K562 (cell line): ENCODE results near the gene USH1G. TPM values are rescaled to one million over a fixed set of nuclear protein-coding genes. Genes with fewer than 3 reads are reported as not detected.

Experiments used
- ATAC-seq: fragments of 200-7000 bp; cut with Tn5 transposase; 3 replicates; pipeline ENCODE4 v1.9.1; 2020; ENCODE audit warnings: moderate library complexity
- BruUV-seq: library from RNA; stranded (reverse); fragments of 400-500 nt; replicated peaks from 2 replicates; lab custom pipeline; 2021; lab: Mats Ljungman, UMichigan
- CTCF ChIA-PET: fragments of 300-600 bp; formaldehyde crosslinking; extraction: SDS; loops from one replicate; lab custom pipeline; 2021; ENCODE audit warnings: low intra/inter-chr PET ratio; lab: Yijun Ruan, JAX
- POLR2A ChIA-PET: fragments of 300-600, 350-650 bp; sonication (Branson Sonifier 250); formaldehyde crosslinking; extraction: SDS; loops from one replicate; lab custom pipeline; 2021; ENCODE audit warnings: antibody characterized with exemption, inconsistent platforms; lab: Yijun Ruan, JAX
- DNase-seq, 4 experiments: peaks; one replicate each; pipeline versions ENCODE4 v3.0.0 to v3.0.0-alpha.2; 2011 to 2018; ENCODE audit warnings: low spot score in 3 of 4, mixed read lengths in 3 of 4; ENCODE audit errors: extremely low read depth in 1 of 4
- FAIRE-seq: peaks from 2 replicates; lab custom pipeline; 2011; peaks lifted over from hg19 to GRCh38; lab: Jason Lieb, UNC
- H2AFZ ChIP-seq: 2 replicates; pipeline ENCODE4 v1.6.0; 2011; ENCODE audit warnings: low read depth, low read length, control low read depth, inconsistent platforms
- H3K27ac ChIP-seq: fragments of 200-600 bp; 3 replicates; pipeline ENCODE4 v1.8.0; 2011; ENCODE audit warnings: low read depth, mild to moderate bottlenecking, control low read depth, inconsistent platforms, low read length, moderate library complexity, mixed read lengths; ENCODE audit errors: extremely low read depth
- H3K27me3 ChIP-seq, 2 experiments: fragments of 300-600 bp in 1 of 2; 2 replicates in 1 of 2; 3 replicates in 1 of 2; pipeline versions ENCODE4 v1.6.0 to v1.8.0; 2011; ENCODE audit warnings: inconsistent platforms in 2 of 2, low read length in 2 of 2, mild to moderate bottlenecking in 1 of 2, mixed read lengths in 1 of 2, moderate library complexity in 1 of 2; ENCODE audit not compliant: control insufficient read depth in 2 of 2, insufficient read depth in 2 of 2
- H3K36me3 ChIP-seq: fragments of 300-600 bp; 3 replicates; pipeline ENCODE4 v1.8.0; 2011; ENCODE audit warnings: mild to moderate bottlenecking, low read length, inconsistent platforms; ENCODE audit not compliant: control insufficient read depth, insufficient read depth
- H3K4me1 ChIP-seq, 2 experiments: fragments of 200-600 bp in 1 of 2; replicated peaks in 1 of 2; 2 replicates in 1 of 2; 3 replicates in 1 of 2; pipeline versions ENCODE4 v1.5.1 to v1.8.0; 2011; ENCODE audit warnings: inconsistent platforms in 2 of 2, low read length in 2 of 2, mild to moderate bottlenecking in 1 of 2, mixed read lengths in 1 of 2, moderate library complexity in 1 of 2; ENCODE audit not compliant: control insufficient read depth in 2 of 2, insufficient read depth in 2 of 2
- H3K4me2 ChIP-seq: 2 replicates; pipeline ENCODE4 v1.6.1; 2011; ENCODE audit warnings: low read length, control low read depth, inconsistent platforms, mixed read lengths; ENCODE audit not compliant: insufficient read depth
- H3K4me3 ChIP-seq: fragments of 200-600 bp; sonication (generic), shearing (Covaris generic); 2 replicates; pipeline ENCODE4 v1.5.1; 2016; ENCODE audit warnings: control low read depth, inconsistent platforms
- H3K79me2 ChIP-seq: fragments of 200-600 bp; 3 replicates; pipeline ENCODE4 v1.8.0; 2011; ENCODE audit warnings: low read length, inconsistent platforms; ENCODE audit not compliant: control insufficient read depth, insufficient read depth
- H3K9ac ChIP-seq, 2 experiments: 2 replicates each; pipeline versions ENCODE4 v1.6.0 to v1.6.1; 2011; ENCODE audit warnings: low read depth in 2 of 2, low read length in 2 of 2, control low read depth in 1 of 2, inconsistent platforms in 1 of 2, mild to moderate bottlenecking in 1 of 2, mixed read lengths in 1 of 2; ENCODE audit not compliant: insufficient read depth in 1 of 2
- H3K9me1 ChIP-seq: one replicate; pipeline ENCODE4 v1.6.0; 2011; ENCODE audit warnings: inconsistent platforms, mild to moderate bottlenecking, low read length, moderate library complexity; ENCODE audit not compliant: control insufficient read depth, insufficient read depth
- H3K9me3 ChIP-seq: replicated peaks from 2 replicates; pipeline ENCODE4 v1.5.1; 2011; ENCODE audit warnings: low read depth, low read length, inconsistent platforms; ENCODE audit not compliant: control insufficient read depth, insufficient read depth
- H4K20me1 ChIP-seq: replicated peaks from 2 replicates; pipeline ENCODE4 v1.6.1; 2011; ENCODE audit warnings: low read length, inconsistent platforms, mixed read lengths; ENCODE audit not compliant: control insufficient read depth, insufficient read depth
- CAMTA2 ChIP-seq: fragments of 250-450 bp; sonication (Bioruptor Pico); conservative IDR thresholded peaks from 2 replicates; pipeline ENCODE4 v1.5.1; 2022
- CHD7 ChIP-seq: fragments of 200-600 bp; sonication (generic); IDR thresholded peaks from one replicate; pipeline ENCODE4 v1.6.1; 2012; ENCODE audit warnings: mild to moderate bottlenecking, low read depth, low read length, inconsistent platforms
- DACH1 ChIP-seq: fragments of 450-650 bp; IDR thresholded peaks from 2 replicates; pipeline ENCODE4 v1.6.1; 2018; ENCODE audit not compliant: partially characterized antibody
- GABPB2 ChIP-seq: fragments of 250-450 bp; sonication (Bioruptor Pico); conservative IDR thresholded peaks from 2 replicates; pipeline ENCODE4 v1.5.1; 2021; ENCODE audit warnings: mild to moderate bottlenecking
- MEIS2 ChIP-seq: fragments of 450-650 bp; IDR thresholded peaks from 2 replicates; pipeline ENCODE4 v1.6.1; 2014; ENCODE audit warnings: mild to moderate bottlenecking; ENCODE audit not compliant: partially characterized antibody
- NCOA2 ChIP-seq, 2 experiments: fragments of 450-650 bp; IDR thresholded peaks; 2 replicates each; pipeline ENCODE4 v1.6.1; 2018; ENCODE audit warnings: mild to moderate bottlenecking in 2 of 2, moderate library complexity in 1 of 2; ENCODE audit not compliant: partially characterized antibody in 2 of 2
- SMC3 ChIP-seq: conservative IDR thresholded peaks from 2 replicates; pipeline ENCODE4 v1.6.1; 2011; ENCODE audit warnings: low read depth, low read length, improper control_type of control experiment; ENCODE audit not compliant: insufficient read depth
- STAT5A ChIP-seq: IDR thresholded peaks from 2 replicates; pipeline ENCODE4 v1.6.1; 2012; ENCODE audit warnings: low read length, inconsistent platforms, borderline replicate concordance
- ZNF274 ChIP-seq: IDR thresholded peaks from 2 replicates; pipeline ENCODE4 v1.6.1; 2011; ENCODE audit warnings: low read depth, mild to moderate bottlenecking, low read length, moderate library complexity, borderline replicate concordance
- WGBS: fragments of 100-300 bp; shearing (Covaris generic); methylation state at CpG from one replicate; pipeline ENCODE4 v1.1.6; 2016; ENCODE audit warnings: low coverage, mixed read lengths; ENCODE audit not compliant: insufficient coverage; ENCODE audit errors: missing lambda C conversion rate; 5-methylcytosine and 5-hydroxymethylcytosine counted together
- in situ Hi-C: fragments of 300-500 bp; cut with MboI; formaldehyde crosslinking; loops from 4 replicates; pipeline ENCODE4 v1.15.0; 2018; ENCODE audit warnings: inconsistent platforms, mixed read lengths
- intact Hi-C: fragments of 100-400 bp; cut with micrococcal nuclease; formaldehyde crosslinking; loops from 2 replicates; pipeline ENCODE4 v1.14.2; 2022
- polyA plus RNA-seq, 8 experiments: library from polyadenylated mRNA; depleted of rRNA in 4 of 8; stranded (reverse) in 5 of 8; unstranded in 3 of 8; fragments of >200 nt; fragmentation: Nextera tagmentation in 2 of 8; fragmentation: Illumina TruSeq in 1 of 8; extraction: Ambion mirVana in 2 of 8; extraction: Trizol in 1 of 8; gene quantifications; 2 replicates each; pipeline versions ENCODE4 v1.2.1 to v1.2.3, GENCODE V29; 2011 to 2014; ENCODE audit warnings: inconsistent platforms in 1 of 8, missing spikeins in 1 of 8
- total RNA-seq, 7 experiments: library from RNA; depleted of rRNA in 6 of 7; stranded (reverse); fragments of >200 nt in 6 of 7; fragmentation: Illumina TruSeq in 2 of 7; extraction: Trizol in 2 of 7; gene quantifications; 2 replicates each; pipeline versions ENCODE4 v1.2.1 to v1.2.3, GENCODE V29; 2011 to 2021; ENCODE audit warnings: low replicate concordance in 1 of 7

USH1G gene
- total and polyA plus RNA-seq, 9 of the 15 experiments (the other 6 are each of a cell fraction or from before 2014, with no cell fraction given) = 0.22 to 1.00 (median 0.64) TPM; not detected in 2

- TF ChIP-seq SMC3 (no peak), STAT5A (no peak)
These were observed 27.2 kb upstream of the USH1G start (continued) for GRCh38 chr17:74950207-74950606.

- CTCF ChIA-PET = interaction anchor here (0.9 kb wide), 1 partner anchor 107 kb away, joined by 3 read pairs; no protein-coding TSS in a partner anchor
- TF ChIP-seq DACH1 (no peak), MEIS2 (peak; percentile 7), GABPB2 (CRISPR knock-in tag) (no peak), CAMTA2 (CRISPR knock-in tag) (no peak), ZNF274 (no peak), NCOA2 (IDR thresholded peaks at IDR 0.05; ENCODE audit: partially characterized antibody in 2 of 2) (no peak), CHD7 (no peak)
- TF ChIP-seq, all 486 proteins: peak for 1
- Histone ChIP-seq H3K36me3 (no peaks in the 10 kb centered on the region), H3K9ac (no peak overlapping the region), H3K9me1 (no peaks in the 10 kb centered on the region), H3K27me3 (peaks cover 19 to 58% of the 10 kb centered on the region in 2 experiments), H3K9me3 (no peaks in the 10 kb centered on the region), H3K4me1 (peaks cover 0 to 37% of the 10 kb centered on the region in 2 experiments; a peak in 3 of 5 replicates), H2AFZ (no peak overlapping the region), H3K4me3 (no peak overlapping the region), H3K27ac (no peak overlapping the region; the same call in 2 of the 3 replicates), H4K20me1 (no peaks in the 10 kb centered on the region), H3K4me2 (no peak overlapping the region), H3K79me2 (no peaks in the 10 kb centered on the region)
- FAIRE-seq (no peak), DNase-seq (no peak), ATAC-seq (no peak)
- POLR2A ChIA-PET = interaction anchor here (0.6 to 1.5 kb wide), 4 partner anchors 10 to 290 kb away, joined by 3 to 5 read pairs (median 4); partner anchors contain the start of gene USH1G
- in situ Hi-C loops = no loop called here
- no TSS peak for BruUV-seq
- 6% methylated on average over 11 of the region's 12 CpGs for WGBS
- intact Hi-C loops = no loop called here
These were observed 26.5 kb upstream of the USH1G start for GRCh38 chr17:74949455-74950115.
